HG03103 (cell line): Measurements from ENCODE around the gene CACNA1B.

Experiments
- ATAC-seq: cut with Tn5 transposase; IDR thresholded peaks from one replicate; pipeline ENCODE4 v1.9.1; 2021; ENCODE audit warnings: low read depth; ENCODE audit not compliant: unreplicated experiment

CACNA1B gene

GRCh38 chr9:138049085-138049778, 171.7 kb downstream of the CACNA1B start:
- ATAC-seq, result no peak

GRCh38 chr9:138049779-138050471, 172.3 kb downstream of the CACNA1B start:
- ATAC-seq, result no peak

- no peak for ATAC-seq
These were observed 173.1 kb downstream of the CACNA1B start for GRCh38 chr9:138050472-138051330.

GRCh38 chr9:138051586-138052321, 174.2 kb downstream of the CACNA1B start:
- ATAC-seq, result no peak

DNA sequence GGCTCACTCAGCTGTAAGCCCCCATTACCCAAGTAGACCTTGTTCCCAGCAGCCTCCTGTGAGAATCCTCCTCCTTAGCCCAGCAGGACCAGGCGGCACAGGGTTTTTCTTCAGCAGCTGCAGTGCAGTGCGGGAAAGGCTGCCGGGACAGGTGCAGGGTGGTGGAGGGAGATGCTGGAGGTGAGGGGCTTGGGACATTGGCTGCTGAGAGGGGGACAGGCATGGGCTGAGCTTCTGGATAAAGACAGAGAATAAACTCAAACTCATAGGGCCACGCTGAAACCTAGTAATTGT, 174.7 kb downstream of the CACNA1B start:
- ATAC-seq, result no peak

GRCh38 chr9:138052635-138053320, 175.2 kb downstream of the CACNA1B start:
- ATAC-seq, result no peak

- ATAC-seq, result no peak
These were observed 175.8 kb downstream of the CACNA1B start for GRCh38 chr9:138053321-138053868.

DNA sequence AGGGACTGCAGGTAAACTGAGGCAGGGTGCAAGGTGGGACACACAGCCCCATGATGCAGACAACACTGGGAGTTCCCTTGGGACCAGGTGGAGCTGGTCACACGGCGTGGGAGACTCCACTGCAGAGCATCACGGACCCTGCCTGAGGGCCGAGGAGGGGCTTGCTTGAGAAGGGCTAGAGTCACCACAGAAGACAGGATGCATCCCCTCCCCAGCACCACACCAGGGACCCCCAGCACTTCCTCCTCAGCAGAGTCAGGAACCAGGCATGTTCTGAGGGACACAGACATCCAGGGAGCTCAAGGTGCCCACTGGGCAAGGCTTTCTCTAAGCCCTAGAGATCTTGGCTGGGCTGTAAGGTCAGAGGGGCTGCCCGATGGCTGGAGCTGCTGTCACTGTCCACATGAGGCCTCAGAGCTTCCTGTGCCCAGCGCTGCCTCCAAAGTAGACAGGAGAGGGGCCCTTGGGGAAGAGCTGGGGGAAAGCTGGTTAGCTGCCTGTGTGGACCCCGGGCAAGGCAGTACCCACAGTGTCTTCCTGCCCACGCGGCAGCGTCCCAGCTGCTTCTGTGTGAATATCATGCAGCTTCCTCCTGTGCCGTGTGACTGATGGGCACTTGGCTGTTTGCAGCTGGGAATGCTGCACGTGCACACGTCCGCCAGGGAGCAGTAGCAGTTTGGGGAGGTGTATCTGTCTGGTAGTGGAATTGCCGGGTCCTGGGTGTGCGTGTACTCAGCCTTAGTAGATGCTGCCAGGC, 176.6 kb downstream of the CACNA1B start:
- no peak for ATAC-seq

GRCh38 chr9:138057726-138058125, 180.1 kb downstream of the CACNA1B start:
- no peak for ATAC-seq

- ATAC-seq, result no peak
These were observed 180.6 kb downstream of the CACNA1B start for GRCh38 chr9:138058181-138058580.

DNA sequence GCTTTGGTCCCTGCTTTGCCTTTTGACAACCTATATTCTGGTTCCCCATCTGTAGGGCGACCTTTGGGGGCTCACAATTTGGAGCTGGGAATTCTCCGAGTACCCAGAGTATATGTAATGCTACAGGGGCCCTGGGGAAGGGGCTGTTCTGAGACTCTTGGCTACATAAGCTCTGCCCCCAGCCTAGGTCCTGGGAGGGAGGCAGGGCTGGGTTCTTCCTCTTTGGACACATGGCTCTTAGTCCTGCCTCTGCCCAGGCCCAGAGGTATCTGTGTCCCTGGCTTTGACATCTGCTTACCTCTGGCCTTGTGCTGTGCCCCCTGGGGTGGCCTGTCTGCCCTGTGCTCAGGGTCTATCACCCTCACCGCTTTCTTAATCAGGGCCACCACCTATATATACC, 181.6 kb downstream of the CACNA1B start:
- ATAC-seq, result no peak

DNA sequence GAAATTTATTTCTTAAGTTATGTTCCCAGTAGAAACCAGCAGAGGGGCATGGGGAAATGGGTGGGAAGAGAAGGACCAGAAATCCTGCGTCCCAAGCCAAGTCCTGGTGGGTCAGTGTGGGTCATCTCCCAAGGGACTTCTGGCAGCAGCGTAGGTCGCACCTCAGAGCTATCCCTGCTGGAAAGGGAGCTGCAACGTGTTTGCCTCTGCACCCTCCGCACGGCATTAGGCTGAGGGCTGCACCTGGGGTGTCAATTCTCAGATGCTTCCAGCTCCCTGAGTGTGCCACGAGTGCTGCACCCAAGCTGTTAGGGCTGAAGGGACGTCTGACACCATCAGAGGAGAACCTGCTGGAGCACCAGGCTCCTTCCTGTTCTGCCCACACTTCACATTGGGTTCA, 182.8 kb downstream of the CACNA1B start:
- ATAC-seq, result no peak

GRCh38 chr9:138060881-138061280, 183.3 kb downstream of the CACNA1B start:
- no peak for ATAC-seq

- ATAC-seq, result no peak
These were observed 184.0 kb downstream of the CACNA1B start for GRCh38 chr9:138061631-138062030.

- ATAC-seq, result no peak
These were observed 184.6 kb downstream of the CACNA1B start for GRCh38 chr9:138062196-138062595.

DNA sequence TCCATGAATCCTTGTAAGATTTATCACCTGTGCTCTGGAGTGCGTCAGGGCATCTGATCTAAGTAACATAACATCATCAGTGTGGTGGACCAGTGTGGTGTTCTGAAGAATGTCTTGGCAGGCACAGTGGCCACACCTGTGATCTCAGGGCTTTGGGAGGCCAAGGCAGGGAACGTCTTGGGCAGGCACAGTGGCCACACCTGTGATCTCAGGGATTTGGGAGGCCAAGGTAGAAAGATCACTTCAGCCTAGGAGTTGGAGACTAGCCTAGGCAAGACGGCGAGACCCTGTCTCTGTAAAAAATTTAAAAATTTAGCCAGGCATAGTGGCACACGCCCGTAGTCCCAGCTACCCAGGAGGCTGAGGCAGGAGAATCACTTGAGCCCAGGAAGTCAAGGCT, 185.5 kb downstream of the CACNA1B start:
- ATAC-seq, result no peak

DNA sequence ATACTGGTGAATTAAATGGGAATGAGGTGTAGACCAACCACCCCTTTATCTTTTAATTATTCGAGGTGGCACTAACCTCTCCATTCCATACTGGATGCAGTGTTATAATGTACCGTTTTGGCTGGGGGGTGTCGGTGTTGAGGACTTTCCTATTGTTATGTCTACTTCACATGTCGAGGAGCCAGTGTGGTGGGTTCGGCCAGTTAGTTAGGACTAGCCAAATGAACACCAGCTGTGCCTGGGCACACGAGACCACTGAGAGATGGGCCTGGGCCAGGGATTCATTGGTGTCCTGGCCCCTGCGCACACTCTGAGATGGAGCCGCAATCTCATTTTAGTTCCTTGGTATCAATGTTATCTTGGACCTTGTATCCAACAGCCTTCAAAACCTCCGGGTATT, 186.2 kb downstream of the CACNA1B start:
- ATAC-seq, result no peak

GRCh38 chr9:138064547-138064946, 187.0 kb downstream of the CACNA1B start:
- ATAC-seq, result no peak

GRCh38 chr9:138065287-138065686, 187.7 kb downstream of the CACNA1B start:
- ATAC-seq, result no peak
